ENCODE results near the gene CHRNB2.

Gene CHRNB2

GRCh38 chr1:154553056-154554030, 14.2 kb upstream of the CHRNB2 start:
- no peak for DNase-seq

DNA sequence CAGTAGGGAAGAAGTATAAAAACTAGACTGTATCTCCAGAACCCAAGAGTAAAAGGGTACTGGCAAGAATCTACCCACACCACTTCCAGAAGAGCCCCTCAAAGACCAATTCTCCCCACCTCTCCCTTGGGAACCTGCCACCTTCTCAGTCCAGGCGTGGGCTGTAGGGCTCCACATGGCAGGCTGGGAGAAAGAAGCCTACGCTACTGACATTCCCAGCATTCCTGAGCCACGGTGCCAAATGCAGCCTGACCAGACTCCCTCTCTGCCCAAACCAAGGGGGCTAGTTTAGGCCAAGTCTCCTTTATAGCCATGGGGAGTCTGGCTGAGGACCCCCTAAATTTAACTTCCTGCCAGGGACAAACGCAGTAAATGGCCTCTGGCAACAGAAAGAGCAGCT, 11.2 kb upstream of the CHRNB2 start:
- DNase-seq: no peak

DNA sequence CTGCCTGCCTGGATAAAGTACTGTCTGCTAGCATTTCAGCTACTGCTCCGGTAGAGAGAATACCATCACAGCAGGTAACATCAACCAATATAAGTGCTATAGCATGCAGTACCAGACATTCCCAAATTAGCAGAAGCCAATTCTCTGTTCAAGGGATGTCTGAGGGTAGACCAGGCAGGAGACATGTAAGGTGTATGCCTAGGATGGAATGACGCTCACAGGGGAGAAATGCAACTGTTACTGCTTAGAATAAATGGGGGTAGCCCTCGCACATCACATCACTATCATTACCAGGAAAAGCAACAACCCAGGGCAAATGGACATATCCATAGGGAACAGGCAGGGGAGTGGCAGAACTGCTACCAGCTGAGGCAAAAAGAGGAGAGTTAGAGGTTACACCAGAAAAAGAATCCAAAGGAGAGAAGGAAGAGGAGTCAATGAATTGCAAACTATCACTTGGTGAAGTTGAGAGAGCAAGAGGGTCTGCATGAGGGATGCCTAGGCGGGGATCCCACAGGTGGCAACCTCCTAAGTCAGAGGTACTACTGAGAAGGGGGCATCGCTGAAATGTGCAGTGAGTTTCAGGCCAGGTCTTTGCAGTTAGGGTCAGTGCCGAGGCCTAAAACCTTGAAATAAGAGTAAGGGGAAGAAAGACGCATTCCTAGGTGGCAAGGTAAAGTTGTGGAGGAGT, 10.2 kb upstream of the CHRNB2 start:
- DNase-seq: no peak

- DNase-seq: peak; percentile 55
Measured at GRCh38 chr1:154557939-154558719, 9.4 kb upstream of the CHRNB2 start, which contains the start of gene UBE2Q1. TSS of gene UBE2Q1 (minus strand) at chr1:154558662. CDS start at chr1:154558553, 109 bp downstream.

DNA sequence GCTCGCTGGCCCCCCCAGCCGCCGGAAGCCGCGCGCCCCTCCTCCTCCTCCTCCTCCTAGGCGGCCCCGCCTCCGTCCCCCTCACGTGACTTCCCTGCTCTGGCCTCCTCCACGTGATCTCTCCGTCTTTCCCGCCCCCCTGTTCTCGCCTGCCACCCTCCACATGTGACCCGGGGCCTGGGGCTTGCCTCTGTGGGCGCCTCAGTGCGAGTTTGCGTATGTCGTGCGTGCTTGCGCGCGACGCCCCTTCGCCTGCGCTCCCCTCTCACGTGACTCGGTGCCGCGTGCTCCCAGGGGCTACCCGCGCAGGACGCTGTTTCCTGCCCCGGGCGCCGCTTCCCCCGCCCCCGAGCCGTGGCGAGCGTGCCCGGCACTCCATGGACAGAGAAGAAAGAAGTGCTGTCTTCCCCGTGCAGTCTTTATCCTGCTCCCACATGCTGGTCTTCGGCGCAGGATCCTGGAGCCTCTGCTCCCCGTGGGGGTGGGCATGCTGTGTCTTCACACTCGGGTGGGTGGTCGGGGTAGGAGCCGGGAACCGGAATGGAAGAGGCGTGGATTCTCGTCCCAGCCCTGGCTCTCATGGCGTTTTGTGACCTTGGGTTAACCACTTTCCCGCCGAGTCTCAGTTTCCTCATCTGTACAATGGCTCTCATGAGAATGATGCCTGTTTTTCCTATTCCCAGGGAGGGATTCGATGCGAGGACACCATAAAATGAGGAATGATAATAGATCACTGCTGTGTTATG, 8.7 kb upstream of the CHRNB2 start:
- DNase-seq: peak; percentile 99

DNA sequence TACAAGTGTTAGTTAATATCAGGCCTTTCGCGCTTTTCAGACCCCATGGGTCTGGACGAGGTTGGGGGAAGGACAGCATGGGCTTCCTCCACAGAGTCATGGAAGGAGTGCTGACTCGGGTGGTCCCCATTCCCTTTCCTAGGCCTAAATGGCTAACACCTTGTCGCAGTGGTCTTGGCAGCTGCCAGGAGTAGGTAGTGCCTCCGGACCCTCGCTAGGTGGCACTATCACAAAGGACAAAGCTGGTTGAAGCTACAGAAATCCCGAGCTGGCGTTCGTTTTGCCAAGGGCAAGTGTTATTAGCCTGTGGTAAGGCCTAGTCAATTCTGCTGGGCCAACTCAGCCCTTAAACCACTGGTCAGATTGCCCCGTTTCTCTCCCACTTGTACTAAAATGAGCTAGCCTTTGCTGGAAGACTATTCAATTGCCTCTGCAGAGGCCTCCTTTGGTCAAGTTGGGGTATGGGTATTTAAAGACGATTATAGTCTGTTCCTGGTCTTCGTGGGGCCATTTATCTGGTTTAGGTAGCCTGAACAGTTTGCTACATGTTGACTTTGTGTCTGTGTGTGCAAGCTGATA, 8.0 kb upstream of the CHRNB2 start:
- DNase-seq: peak; percentile 91

DNA sequence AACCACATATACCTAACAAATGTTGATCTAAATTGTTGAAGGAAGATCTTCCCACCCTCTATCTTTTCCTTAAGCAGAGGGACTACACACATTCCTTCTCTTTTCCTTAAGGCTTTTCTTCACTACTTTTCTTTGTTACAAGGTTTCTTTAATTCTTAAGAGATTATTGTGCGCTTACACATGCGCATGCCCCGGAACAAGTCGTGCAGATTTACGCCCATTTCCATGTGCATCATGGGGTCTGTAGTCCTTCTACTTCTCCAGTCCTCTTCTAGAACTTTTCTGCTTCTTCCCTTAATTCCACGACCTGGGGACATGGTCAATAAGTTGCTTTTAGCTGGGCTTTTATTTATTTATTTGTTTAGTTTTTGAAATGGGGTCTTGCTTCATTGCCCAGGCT, 1.7 kb upstream of the CHRNB2 start:
- DNase-seq: no peak

- no peak for DNase-seq
Measured at GRCh38 chr1:154568157-154568815, 708 bp downstream of the CHRNB2 start.

DNA sequence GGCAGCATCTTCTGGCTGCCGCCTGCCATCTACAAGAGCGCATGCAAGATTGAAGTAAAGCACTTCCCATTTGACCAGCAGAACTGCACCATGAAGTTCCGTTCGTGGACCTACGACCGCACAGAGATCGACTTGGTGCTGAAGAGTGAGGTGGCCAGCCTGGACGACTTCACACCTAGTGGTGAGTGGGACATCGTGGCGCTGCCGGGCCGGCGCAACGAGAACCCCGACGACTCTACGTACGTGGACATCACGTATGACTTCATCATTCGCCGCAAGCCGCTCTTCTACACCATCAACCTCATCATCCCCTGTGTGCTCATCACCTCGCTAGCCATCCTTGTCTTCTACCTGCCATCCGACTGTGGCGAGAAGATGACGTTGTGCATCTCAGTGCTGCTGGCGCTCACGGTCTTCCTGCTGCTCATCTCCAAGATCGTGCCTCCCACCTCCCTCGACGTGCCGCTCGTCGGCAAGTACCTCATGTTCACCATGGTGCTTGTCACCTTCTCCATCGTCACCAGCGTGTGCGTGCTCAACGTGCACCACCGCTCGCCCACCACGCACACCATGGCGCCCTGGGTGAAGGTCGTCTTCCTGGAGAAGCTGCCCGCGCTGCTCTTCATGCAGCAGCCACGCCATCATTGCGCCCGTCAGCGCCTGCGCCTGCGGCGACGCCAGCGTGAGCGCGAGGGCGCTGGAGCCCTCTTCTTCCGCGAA, 3.8 kb downstream of the CHRNB2 start:
- no peak for DNase-seq

GRCh38 chr1:154571964-154572288, 4.3 kb downstream of the CHRNB2 start:
- DNase-seq: no peak

DNA sequence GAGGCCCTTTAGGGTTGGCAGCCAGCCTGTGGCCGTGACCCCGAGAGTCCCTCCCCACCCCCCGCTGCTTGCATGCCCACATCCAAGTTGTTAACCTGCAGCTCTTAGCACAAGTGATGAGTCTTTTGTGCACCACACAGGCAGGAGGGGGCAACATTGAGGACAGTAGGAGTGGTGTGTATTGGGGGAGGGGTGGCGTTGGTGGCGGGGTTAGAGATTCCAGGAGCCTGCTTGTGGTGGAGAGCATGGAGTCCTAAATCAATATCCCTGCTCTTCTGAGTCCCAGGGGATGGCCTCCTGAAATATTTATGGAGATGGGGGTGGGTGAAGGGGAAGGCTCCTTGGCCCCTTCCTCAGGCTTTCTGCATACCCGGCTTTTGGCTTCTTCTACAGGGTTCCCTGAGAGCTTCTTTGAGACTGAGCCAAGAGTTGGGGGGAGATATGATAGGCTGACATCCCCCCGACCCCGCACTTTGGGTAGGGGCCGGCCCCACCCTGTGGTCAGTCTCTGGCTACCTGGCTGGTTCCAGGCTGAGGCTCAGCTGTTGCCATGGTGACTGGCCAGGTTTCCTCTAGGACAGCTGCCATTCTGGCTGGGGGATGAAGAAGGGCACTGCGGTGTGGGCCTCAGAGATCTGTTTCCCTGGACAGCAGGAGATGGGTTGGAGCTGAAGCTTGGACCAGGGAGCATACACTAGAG, 5.0 kb downstream of the CHRNB2 start:
- no peak for DNase-seq

DNA sequence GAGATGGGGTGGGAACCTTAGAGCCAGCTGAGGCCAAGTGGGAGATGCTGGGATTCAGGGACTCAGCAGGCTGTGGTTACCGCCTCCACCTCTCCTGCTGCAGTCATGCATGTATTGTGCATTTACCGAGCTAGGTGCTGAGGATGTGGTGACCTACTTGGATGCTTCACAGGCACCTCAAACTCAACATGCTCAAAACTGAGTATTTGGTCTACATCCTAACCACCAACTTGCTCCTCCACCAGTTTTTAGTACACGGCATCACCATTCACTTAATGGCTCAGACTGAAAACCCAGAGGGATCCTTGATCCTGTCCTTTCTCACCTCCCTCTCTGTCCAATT, 5.6 kb downstream of the CHRNB2 start:
- DNase-seq: no peak

GRCh38 chr1:154574716-154575115, 7.1 kb downstream of the CHRNB2 start:
- no peak for DNase-seq

- no peak for DNase-seq
Measured at GRCh38 chr1:154575147-154575927, 7.8 kb downstream of the CHRNB2 start.

- DNase-seq: no peak
Measured at GRCh38 chr1:154575951-154576566, 8.5 kb downstream of the CHRNB2 start.

GRCh38 chr1:154577346-154578057, 9.9 kb downstream of the CHRNB2 start:
- DNase-seq: no peak

GRCh38 chr1:154578058-154578418, 10.5 kb downstream of the CHRNB2 start:
- DNase-seq: no peak

DNA sequence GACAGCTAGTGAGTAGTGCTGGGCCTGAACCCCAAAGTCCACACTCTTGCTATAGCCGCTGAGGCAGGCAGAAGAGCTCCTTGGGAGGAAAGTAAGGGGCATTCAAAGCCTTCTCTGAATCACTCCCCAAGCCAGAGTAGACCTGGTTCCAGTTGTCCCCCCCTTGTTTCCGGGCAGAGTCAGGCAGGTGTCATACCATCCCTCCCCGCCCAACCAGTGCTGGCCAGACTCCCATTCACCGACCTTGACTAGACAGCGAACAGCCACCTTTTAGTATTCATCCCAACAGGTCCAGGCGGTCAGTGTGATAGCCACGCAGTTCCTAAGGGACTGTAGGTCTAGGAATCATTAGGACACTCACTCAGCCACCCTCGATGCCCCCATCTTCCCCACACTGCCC, 11.8 kb downstream of the CHRNB2 start:
- DNase-seq: no peak

DNA sequence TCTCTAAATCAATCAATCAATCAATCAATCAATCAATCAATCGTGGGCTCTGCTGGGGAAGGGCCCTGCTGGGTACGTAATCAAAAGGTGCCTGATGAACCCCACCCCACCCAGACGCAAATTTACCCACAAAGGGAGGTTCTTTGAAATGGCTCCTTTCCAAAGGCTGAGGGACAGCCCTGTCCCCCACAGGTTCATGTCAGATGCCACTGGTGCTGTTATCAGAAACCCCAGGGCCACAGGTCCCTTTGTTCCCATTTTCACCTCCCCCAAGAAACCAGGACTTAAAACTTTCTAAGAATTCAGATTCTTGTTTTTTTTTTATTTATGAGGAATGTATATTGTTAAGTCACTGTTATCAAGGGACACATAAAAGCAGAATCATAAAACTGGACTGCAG, 14.2 kb downstream of the CHRNB2 start:
- DNase-seq: no peak

All from suppressor macrophage treated with lipopolysaccharide for 4 hours (primary cell).